Kidney (tissue), 14 donors: Measurements from ENCODE around the gene RANBP3. TPM values are rescaled to one million over a fixed set of nuclear protein-coding genes. Genes with fewer than 3 reads are reported as not detected.

Experiments used
- DNase-seq, 5 donors: peaks; one replicate each; pipeline ENCODE4 v3.0.0-alpha.2; 2013 to 2020
- FAIRE-seq: peaks from 2 replicates; lab custom pipeline; 2012; peaks lifted over from hg19 to GRCh38; lab: Jason Lieb, UNC
- H3K27ac ChIP-seq, 2 donors: one replicate each; pipeline ENCODE4 v1.7.0; 2013; ENCODE audit warnings: low read depth in 2 of 2, low read length in 2 of 2, inconsistent platforms in 1 of 2
- H3K27me3 ChIP-seq: one replicate; pipeline ENCODE4 v1.7.1; 2013; ENCODE audit warnings: low read length, inconsistent platforms; ENCODE audit not compliant: control insufficient read depth, insufficient read depth
- H3K36me3 ChIP-seq, 3 donors: one replicate each; pipeline versions ENCODE4 v1.7.0 to v1.7.1; 2013; ENCODE audit warnings: low read length in 3 of 3, control low read depth in 1 of 3, inconsistent platforms in 1 of 3; ENCODE audit not compliant: insufficient read depth in 3 of 3, control insufficient read depth in 2 of 3
- H3K4me1 ChIP-seq, 3 donors: one replicate each; pipeline versions ENCODE4 v1.7.0 to v1.7.1; 2013; ENCODE audit warnings: low read length in 3 of 3, inconsistent platforms in 1 of 3, low read depth in 1 of 3; ENCODE audit not compliant: control insufficient read depth in 2 of 3, insufficient read depth in 2 of 3
- H3K4me3 ChIP-seq, 3 donors: one replicate each; pipeline versions ENCODE4 v1.7.0 to v1.8.1; 2013; ENCODE audit warnings: low read length in 3 of 3, control low read depth in 1 of 3, inconsistent platforms in 1 of 3
- H3K9ac ChIP-seq, 3 donors: one replicate each; pipeline versions ENCODE4 v1.7.0 to v1.7.1; 2013; ENCODE audit warnings: low read length in 3 of 3, control low read depth in 1 of 3, inconsistent platforms in 1 of 3
- H3K9me3 ChIP-seq, 3 donors: one replicate each; pipeline versions ENCODE4 v1.7.0 to v1.7.1; 2013; ENCODE audit warnings: low read length in 3 of 3, control low read depth in 1 of 3, inconsistent platforms in 1 of 3; ENCODE audit not compliant: control insufficient read depth in 2 of 3, insufficient read depth in 1 of 3
- intact Hi-C: fragments of 100-400 bp; cut with DNase I; formaldehyde crosslinking; loops from one replicate; pipeline ENCODE4 v1.11.1; 2022
- polyA plus RNA-seq: library from polyadenylated mRNA; stranded (reverse); fragments of 350-450 nt; fragmentation: Illumina TruSeq; extraction: RNeasy Lipid Tissue Mini Kit (QIAGEN cat#74804); gene quantifications from one replicate; pipeline ENCODE4 v1.2.3, GENCODE V29; 2014; ENCODE audit warnings: low read depth, low replicate concordance; ENCODE audit not compliant: insufficient read depth
- total RNA-seq: library from RNA; stranded (reverse); fragmentation: NEBNext Ultra II Directional; extraction: Animal tissue kit (Norgen Biotek cat#: 25700); gene quantifications from one replicate; pipeline ENCODE4 v1.2.1, GENCODE V29; 2021
- TF ChIP-seq, protein P1 (sequence below): IDR thresholded peaks from 3 replicates; pipeline ENCODE4 v1.5.1; 2012; ENCODE audit warnings: mild to moderate bottlenecking, moderate library complexity, borderline replicate concordance; ENCODE audit not compliant: insufficient read depth; ENCODE audit errors: extremely low read depth
- donor health status: control.
- donor health status: control.
- donor health status: control.
- donor health status: control.
- donor health status: control.
- donor health status: DM: yes; HTN: yes; CAD: no.
- donor health status: Normal renal cell carcinoma (clear cell type).

The RANBP3 gene
- total and polyA plus RNA-seq, 2 donors from 2014 or later, result 33.7 to 69.7 TPM

DNA sequence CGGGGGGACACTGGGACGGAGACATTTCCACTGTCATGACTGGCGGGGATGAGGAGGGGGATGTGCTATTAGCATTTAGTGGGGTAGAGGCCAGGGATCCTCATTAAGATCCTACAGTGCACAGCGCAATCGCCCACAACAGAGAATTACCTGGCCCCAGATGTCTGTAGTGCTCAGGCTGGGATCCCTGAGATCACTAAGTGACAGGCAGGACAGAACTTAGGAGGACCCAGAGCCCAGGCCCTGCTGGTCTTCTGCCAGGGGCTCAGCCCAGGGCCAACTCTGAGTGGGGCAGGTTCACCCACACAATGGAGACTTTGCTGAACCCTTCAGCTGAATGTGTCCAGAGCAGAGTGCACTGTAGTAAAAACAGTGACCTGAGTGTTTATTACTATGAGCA lies 4.6 kb downstream of the RANBP3 start:
- Histone ChIP-seq H3K9ac (no peak overlapping the region), H3K9me3 (no peaks in the 10 kb centered on the region), H3K36me3 (peaks cover 0 to 6% (median 2%) of the 10 kb centered on the region in 3 donors), H3K27ac (no peak overlapping the region), H3K4me3 (no peak overlapping the region), H3K4me1 (peaks cover 0 to 36% (median 28%) of the 10 kb centered on the region in 3 donors), H3K27me3 (no peaks in the 10 kb centered on the region)
- intact Hi-C loops, result no loop called here
- FAIRE-seq, result no peak
- peak in 1 of 5 donors; percentile 41 for DNase-seq
- TF ChIP-seq, protein P1, sequence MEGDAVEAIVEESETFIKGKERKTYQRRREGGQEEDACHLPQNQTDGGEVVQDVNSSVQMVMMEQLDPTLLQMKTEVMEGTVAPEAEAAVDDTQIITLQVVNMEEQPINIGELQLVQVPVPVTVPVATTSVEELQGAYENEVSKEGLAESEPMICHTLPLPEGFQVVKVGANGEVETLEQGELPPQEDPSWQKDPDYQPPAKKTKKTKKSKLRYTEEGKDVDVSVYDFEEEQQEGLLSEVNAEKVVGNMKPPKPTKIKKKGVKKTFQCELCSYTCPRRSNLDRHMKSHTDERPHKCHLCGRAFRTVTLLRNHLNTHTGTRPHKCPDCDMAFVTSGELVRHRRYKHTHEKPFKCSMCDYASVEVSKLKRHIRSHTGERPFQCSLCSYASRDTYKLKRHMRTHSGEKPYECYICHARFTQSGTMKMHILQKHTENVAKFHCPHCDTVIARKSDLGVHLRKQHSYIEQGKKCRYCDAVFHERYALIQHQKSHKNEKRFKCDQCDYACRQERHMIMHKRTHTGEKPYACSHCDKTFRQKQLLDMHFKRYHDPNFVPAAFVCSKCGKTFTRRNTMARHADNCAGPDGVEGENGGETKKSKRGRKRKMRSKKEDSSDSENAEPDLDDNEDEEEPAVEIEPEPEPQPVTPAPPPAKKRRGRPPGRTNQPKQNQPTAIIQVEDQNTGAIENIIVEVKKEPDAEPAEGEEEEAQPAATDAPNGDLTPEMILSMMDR, result no peak

DNA sequence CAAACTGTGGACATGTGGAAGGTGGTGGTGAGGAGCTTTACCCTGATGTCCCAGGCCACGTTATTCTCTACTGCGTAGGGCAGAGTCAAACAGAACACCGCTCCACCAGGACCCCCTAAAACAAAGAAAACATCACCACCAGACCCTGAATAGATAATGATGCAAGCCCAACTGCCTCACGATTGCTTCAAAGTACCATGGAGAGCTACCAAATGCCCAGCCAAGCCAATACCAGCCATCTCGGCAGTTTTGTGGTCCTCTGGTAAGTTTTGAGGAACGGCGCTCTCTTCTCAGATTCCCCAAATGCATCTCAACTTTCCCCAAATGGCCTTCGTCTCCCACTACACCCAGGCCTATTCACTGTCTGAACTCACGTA lies 5.6 kb downstream of the RANBP3 start:
- TF ChIP-seq, protein P1, result no peak
- H3K27ac ChIP-seq, result no peak overlapping the region

DNA sequence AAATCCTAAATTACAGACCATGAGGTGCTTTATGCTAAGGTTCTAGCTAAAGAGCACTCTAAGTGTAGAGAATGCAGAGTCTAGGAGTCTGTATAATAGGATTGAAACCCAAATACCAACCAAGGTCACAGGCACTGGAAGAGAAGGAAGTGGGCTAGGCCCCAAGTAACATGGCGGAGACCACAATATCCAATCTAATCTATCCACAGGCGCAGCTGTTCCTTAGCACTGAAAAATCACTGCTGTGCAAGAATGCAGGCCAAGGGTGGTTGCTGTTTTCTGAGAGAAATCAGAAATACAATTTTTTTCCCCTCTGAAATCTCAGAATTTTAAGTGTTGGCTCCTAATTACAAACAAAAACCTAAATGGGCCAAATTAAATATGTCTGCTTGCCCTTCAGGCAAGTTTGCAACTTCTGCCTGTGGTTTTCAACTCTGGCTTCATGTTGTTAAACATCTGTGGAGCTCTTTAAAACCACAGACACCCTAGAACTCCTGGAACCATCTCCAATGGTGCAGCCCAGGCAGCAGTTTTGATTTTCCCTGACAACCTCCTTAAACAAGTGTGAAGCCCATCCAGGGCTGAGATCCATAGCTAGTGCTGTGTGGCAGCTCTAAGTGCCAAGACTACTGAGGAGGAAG lies 6.1 kb downstream of the RANBP3 start:
- Histone ChIP-seq H3K9me3 (no peaks in the 10 kb centered on the region), H3K4me1 (peaks cover 2 to 40% (median 34%) of the 10 kb centered on the region in 3 donors), H3K9ac (no peak overlapping the region), H3K36me3 (peaks cover 0 to 6% (median 2%) of the 10 kb centered on the region in 3 donors), H3K27ac (no peak overlapping the region), H3K4me3 (no peak overlapping the region), H3K27me3 (no peaks in the 10 kb centered on the region)
- FAIRE-seq, result no peak
- intact Hi-C loops, result no loop called here
- no peak for DNase-seq
- TF ChIP-seq, protein P1, result no peak

More for the DNA sequence above, 5.6 kb downstream of the RANBP3 start:
- Histone ChIP-seq H3K4me1 (peaks cover 2 to 43% (median 35%) of the 10 kb centered on the region in 3 donors), H3K27me3 (no peaks in the 10 kb centered on the region), H3K4me3 (no peak overlapping the region), H3K9ac (no peak overlapping the region), H3K36me3 (peaks cover 0 to 6% (median 2%) of the 10 kb centered on the region in 3 donors), H3K9me3 (no peaks in the 10 kb centered on the region)
- intact Hi-C loops, result no loop called here
- FAIRE-seq (no peak), DNase-seq (no peak)
